Liver (tissue), 9 donors: ENCODE data around the gene ENTHD1. TPM values are rescaled to one million over a fixed set of nuclear protein-coding genes. Genes with fewer than 3 reads are reported as not detected.

ENCODE experiments used
- DNase-seq: peaks from one replicate; pipeline ENCODE4 v3.0.0-alpha.2; 2017; ENCODE audit warnings: low spot score
- H3K27ac ChIP-seq, 2 donors: one replicate each; pipeline ENCODE4 v1.7.0; 2013; ENCODE audit warnings: inconsistent platforms in 2 of 2, low read length in 2 of 2, control low read depth in 1 of 2, low read depth in 1 of 2, mild to moderate bottlenecking in 1 of 2
- H3K27me3 ChIP-seq, 4 donors: one replicate each; pipeline versions ENCODE4 v1.6.1 to v1.7.0; 2013; ENCODE audit warnings: low read length in 3 of 4, inconsistent platforms in 1 of 4, mild to moderate bottlenecking in 1 of 4, moderate library complexity in 1 of 4; ENCODE audit not compliant: control insufficient read depth in 4 of 4, insufficient read depth in 4 of 4
- H3K36me3 ChIP-seq, 4 donors: one replicate each; pipeline versions ENCODE4 v1.6.1 to v1.7.0; 2013; ENCODE audit warnings: low read length in 3 of 4, mild to moderate bottlenecking in 3 of 4, low read depth in 1 of 4, moderate library complexity in 1 of 4; ENCODE audit not compliant: control insufficient read depth in 4 of 4, insufficient read depth in 3 of 4
- H3K4me1 ChIP-seq, 4 donors: one replicate each; pipeline versions ENCODE4 v1.6.1 to v1.7.0; 2013; ENCODE audit warnings: low read length in 3 of 4, mild to moderate bottlenecking in 3 of 4, moderate library complexity in 1 of 4; ENCODE audit not compliant: control insufficient read depth in 4 of 4, insufficient read depth in 4 of 4
- H3K4me3 ChIP-seq, 3 donors: one replicate each; pipeline versions ENCODE4 v1.6.1 to v1.7.0; 2013; ENCODE audit warnings: low read length in 3 of 3, control low read depth in 1 of 3, low read depth in 1 of 3, mild to moderate bottlenecking in 1 of 3
- H3K9ac ChIP-seq, 2 donors: one replicate each; pipeline ENCODE4 v1.7.0; 2013; ENCODE audit warnings: low read length in 2 of 2, mild to moderate bottlenecking in 2 of 2, moderate library complexity in 2 of 2, control low read depth in 1 of 2, low read depth in 1 of 2
- H3K9me3 ChIP-seq, 4 donors: one replicate each; pipeline versions ENCODE4 v1.6.1 to v1.7.0; 2013; ENCODE audit warnings: low read length in 3 of 4; ENCODE audit not compliant: control insufficient read depth in 4 of 4
- ATF3 ChIP-seq: IDR thresholded peaks from 2 replicates; pipeline ENCODE4 v1.6.1; 2016; ENCODE audit warnings: antibody characterized with exemption
- CTCF ChIP-seq: fragments of 150-350 bp; IDR thresholded peaks from 2 replicates; pipeline ENCODE4 v1.5.1; 2017; ENCODE audit warnings: improper control_type of control experiment, low read depth, low read length; ENCODE audit not compliant: missing input control
- EGR1 ChIP-seq, 2 donors: IDR thresholded peaks; 2 replicates each; pipeline ENCODE4 v1.6.1; 2016 to 2018; ENCODE audit warnings: antibody characterized with exemption in 2 of 2, low read depth in 2 of 2
- FOXA1 ChIP-seq: IDR thresholded peaks from 2 replicates; pipeline ENCODE4 v1.6.1; 2016; ENCODE audit warnings: antibody characterized with exemption
- FOXA2 ChIP-seq: IDR thresholded peaks from 2 replicates; pipeline ENCODE4 v1.6.1; 2016; ENCODE audit warnings: antibody characterized with exemption
- GABPA ChIP-seq, 2 donors: IDR thresholded peaks in 1 of 2; conservative IDR thresholded peaks in 1 of 2; 2 replicates each; pipeline ENCODE4 v1.6.1; 2016; ENCODE audit warnings: antibody characterized with exemption in 2 of 2, mild to moderate bottlenecking in 1 of 2, moderate library complexity in 1 of 2
- HNF4A ChIP-seq, 2 donors: conservative IDR thresholded peaks; 2 replicates each; pipeline ENCODE4 v1.6.1; 2016; ENCODE audit warnings: antibody characterized with exemption in 2 of 2, mild to moderate bottlenecking in 2 of 2
- HNF4G ChIP-seq: IDR thresholded peaks from 2 replicates; pipeline ENCODE4 v1.6.1; 2016; ENCODE audit warnings: antibody characterized with exemption
- JUND ChIP-seq, 2 donors: IDR thresholded peaks; 2 replicates each; pipeline ENCODE4 v1.6.1; 2016; ENCODE audit warnings: antibody characterized with exemption in 2 of 2
- MAX ChIP-seq: IDR thresholded peaks from 2 replicates; pipeline ENCODE4 v1.6.1; 2016; ENCODE audit warnings: antibody characterized with exemption
- NR2F2 ChIP-seq: IDR thresholded peaks from 2 replicates; pipeline ENCODE4 v1.6.1; 2016; ENCODE audit warnings: antibody characterized with exemption
- RAD21 ChIP-seq, 2 donors: IDR thresholded peaks; 2 replicates each; pipeline ENCODE4 v1.6.1; 2016; ENCODE audit warnings: antibody characterized with exemption in 2 of 2, mild to moderate bottlenecking in 2 of 2
- REST ChIP-seq: IDR thresholded peaks from 2 replicates; pipeline ENCODE4 v1.6.1; 2016; ENCODE audit warnings: antibody characterized with exemption, mild to moderate bottlenecking
- RXRA ChIP-seq, 2 donors: IDR thresholded peaks; 2 replicates each; pipeline ENCODE4 v1.6.1; 2017 to 2018; ENCODE audit warnings: antibody characterized with exemption in 2 of 2, mild to moderate bottlenecking in 1 of 2
- SP1 ChIP-seq: IDR thresholded peaks from 2 replicates; pipeline ENCODE4 v1.6.1; 2018; ENCODE audit warnings: antibody characterized with exemption, mild to moderate bottlenecking
- TAF1 ChIP-seq: conservative IDR thresholded peaks from 2 replicates; pipeline ENCODE4 v1.6.1; 2016; ENCODE audit warnings: antibody characterized with exemption, mild to moderate bottlenecking
- YY1 ChIP-seq: IDR thresholded peaks from 2 replicates; pipeline ENCODE4 v1.6.1; 2016; ENCODE audit warnings: antibody characterized with exemption, mild to moderate bottlenecking
- ZBTB33 ChIP-seq: IDR thresholded peaks from 2 replicates; pipeline ENCODE4 v1.6.1; 2016; ENCODE audit warnings: antibody characterized with exemption
- WGBS: extraction: QIAGEN DNeasy Blood & Tissue Kit; methylation state at CpG from one replicate; pipeline ENCODE4 v1.1.7; 2013; 5-methylcytosine and 5-hydroxymethylcytosine counted together
- polyA plus RNA-seq, 2 donors: library from polyadenylated mRNA; stranded (reverse) in 1 of 2; unstranded in 1 of 2; fragments of 200-250 nt in 1 of 2; fragments of >200 nt in 1 of 2; fragmentation: Nextera tagmentation in 1 of 2; extraction: Ambion mirVana in 1 of 2; gene quantifications; one replicate each; pipeline versions ENCODE4 v1.2.1 to v1.2.3, GENCODE V29; 2013 to 2015
- total RNA-seq, 2 donors: library from RNA; depleted of rRNA; stranded (reverse); fragments of >200 nt; gene quantifications; one replicate each; pipeline ENCODE4 v1.2.3, GENCODE V29; 2014
- donor health status: healthy.
- donor health status: healthy.
- donor health status: healthy.
- donor health status: healthy.
- donor health status: healthy.

ENTHD1 gene
- total and polyA plus RNA-seq, 4 donors, result not detected

- H3K27ac ChIP-seq, result no peak overlapping the region
- no peak overlapping the region for H3K9ac ChIP-seq
- WGBS, result 63% methylated on average over 4 of the region's 4 CpGs
- H3K4me3 ChIP-seq, result no peak overlapping the region
- H3K9me3 ChIP-seq, result no peaks in the 10 kb centered on the region
- DNase-seq, result no peak
- no peaks in the 10 kb centered on the region for H3K36me3 ChIP-seq
- peaks cover 0 to 3% (median under 1%) of the 10 kb centered on the region in 4 donors for H3K27me3 ChIP-seq
- TF ChIP-seq SP1 (no peak), JUND (IDR thresholded peaks at IDR 0.05) (no peak), FOXA2 (no peak), HNF4G (no peak), HNF4A (conservative IDR thresholded peaks at IDR 0.05) (no peak), REST (no peak), RXRA (IDR thresholded peaks at IDR 0.05) (no peak)
- no peaks in the 10 kb centered on the region for H3K4me1 ChIP-seq
These were observed 78.7 kb downstream of the ENTHD1 start for GRCh38 chr22:39814899-39815298.

GRCh38 chr22:39809772-39810557 is 83.6 kb downstream of the ENTHD1 start:
- no peak overlapping the region for H3K27ac ChIP-seq
- peaks cover 0 to 6% (median under 1%) of the 10 kb centered on the region in 4 donors for H3K27me3 ChIP-seq
- H3K9ac ChIP-seq, result no peak overlapping the region
- H3K4me3 ChIP-seq, result no peak overlapping the region
- no peaks in the 10 kb centered on the region for H3K36me3 ChIP-seq
- no peaks in the 10 kb centered on the region for H3K4me1 ChIP-seq
- DNase-seq, result no peak
- no peaks in the 10 kb centered on the region for H3K9me3 ChIP-seq
- 75% methylated on average over 4 of the region's 4 CpGs for WGBS
- TF ChIP-seq NR2F2, result no peak
- no peak for TF ChIP-seq ATF3
- no peak for TF ChIP-seq FOXA2
- TF ChIP-seq GABPA (IDR thresholded peaks at IDR 0.05 in 1 of 2, conservative IDR thresholded peaks at IDR 0.05 in 1 of 2), result no peak
- no peak for TF ChIP-seq FOXA1
- TF ChIP-seq CTCF, result no peak
- no peak for TF ChIP-seq RXRA (IDR thresholded peaks at IDR 0.05)
- no peak for TF ChIP-seq ZBTB33
- TF ChIP-seq MAX, result no peak
- no peak for TF ChIP-seq RAD21 (IDR thresholded peaks at IDR 0.05)
- TF ChIP-seq EGR1 (IDR thresholded peaks at IDR 0.05; ENCODE audit: low read depth in 2 of 2), result no peak
- TF ChIP-seq TAF1, result no peak
- no peak for TF ChIP-seq JUND (IDR thresholded peaks at IDR 0.05)
- no peak for TF ChIP-seq HNF4A (conservative IDR thresholded peaks at IDR 0.05)
- no peak for TF ChIP-seq YY1
- TF ChIP-seq HNF4G, result no peak
